ENCODE measurements around the gene TM4SF4.
A peak's percentile ranks its signal among the peaks of the same experiment; 100 is the strongest.

TM4SF4 gene

DNA sequence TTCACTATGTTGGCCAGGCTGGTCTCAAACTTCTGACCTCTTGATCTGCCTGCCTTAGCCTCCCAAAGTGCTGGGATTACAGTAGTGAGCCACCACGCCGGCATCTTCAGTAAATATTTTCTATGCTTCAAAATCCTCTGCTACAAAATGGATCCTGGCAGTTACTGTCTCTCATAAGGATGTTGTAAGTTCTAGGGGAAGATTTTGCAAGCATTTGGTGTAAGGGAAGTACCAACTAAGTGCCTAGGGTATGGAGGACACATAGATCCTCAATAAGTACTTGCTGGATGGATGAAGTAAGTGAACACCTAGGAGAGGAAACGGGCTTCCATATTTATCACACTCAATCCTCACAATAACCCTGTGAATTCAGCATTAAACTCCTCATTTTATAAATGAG lies 6.6 kb downstream of the TM4SF4 start:
- FAIRE-seq (no peak), DNase-seq (ENCODE audit: low spot score) (no peak)

DNA sequence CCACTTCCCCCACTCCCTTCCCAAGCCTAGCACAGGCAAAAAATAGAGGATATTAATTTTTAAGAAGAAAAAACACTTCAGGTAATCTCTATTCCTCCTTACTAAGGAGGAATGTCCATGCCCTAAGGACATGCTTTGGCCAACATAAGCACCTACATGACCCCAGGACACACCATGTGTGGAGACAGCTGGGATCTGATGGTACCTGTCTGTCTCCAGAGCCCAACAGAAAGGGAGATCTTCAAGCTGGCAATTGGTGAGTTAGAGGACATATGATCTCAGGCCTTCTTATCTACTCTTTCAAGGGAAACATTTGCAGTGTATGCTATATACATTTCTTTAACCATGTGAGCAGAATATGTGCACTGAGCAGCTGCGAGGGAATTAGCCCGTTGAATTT lies 7.0 kb downstream of the TM4SF4 start:
- no peak for DNase-seq (ENCODE audit: low spot score)
- no peak for FAIRE-seq

DNA sequence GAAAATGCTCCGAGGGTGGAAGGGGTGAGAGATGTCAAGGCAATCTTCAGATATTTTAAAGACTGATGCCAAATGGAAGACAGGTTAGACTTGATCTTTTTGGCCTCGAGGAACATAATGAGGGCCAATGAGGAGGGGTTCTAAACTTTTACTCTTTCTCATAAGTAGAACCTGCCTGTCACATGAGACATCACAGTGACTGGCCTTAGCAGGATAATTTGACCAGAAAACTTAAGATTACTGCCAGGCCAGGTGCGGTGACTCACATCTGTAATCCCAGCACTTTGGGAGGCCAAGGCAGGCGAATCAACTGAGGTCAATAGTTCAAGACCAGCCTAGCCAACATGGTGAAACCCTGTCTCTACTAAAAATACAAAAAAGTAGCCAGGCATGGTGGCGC lies 12.2 kb downstream of the TM4SF4 start:
- no peak for DNase-seq (ENCODE audit: low spot score)
- no peak for FAIRE-seq

DNA sequence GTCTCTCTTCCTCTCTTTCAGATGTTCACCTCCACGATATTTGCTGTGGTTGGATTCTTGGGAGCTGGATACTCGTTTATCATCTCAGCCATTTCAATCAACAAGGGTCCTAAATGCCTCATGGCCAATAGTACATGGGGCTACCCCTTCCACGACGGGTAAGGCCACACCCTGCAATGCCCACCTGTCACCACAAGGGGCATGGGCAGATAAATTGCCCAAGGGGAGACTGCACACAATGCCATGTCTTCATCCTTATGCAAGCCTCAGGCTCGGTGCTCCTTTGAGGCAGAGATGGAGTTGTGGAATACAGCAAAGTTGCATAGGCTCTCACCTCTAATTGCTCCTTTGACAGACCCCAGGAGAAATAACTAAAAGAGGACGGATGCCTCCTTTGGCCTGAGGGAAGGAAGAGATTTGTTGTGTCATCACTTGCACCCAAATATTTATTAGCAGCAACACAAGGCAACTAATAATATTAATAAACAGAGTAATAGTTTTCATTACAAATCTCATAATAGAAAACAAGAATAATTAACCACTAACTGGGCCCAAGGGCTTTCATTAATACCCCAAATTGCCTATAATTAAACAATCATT lies 13.2 kb downstream of the TM4SF4 start:
- no peak for DNase-seq (ENCODE audit: low spot score)
- no peak for FAIRE-seq

DNA sequence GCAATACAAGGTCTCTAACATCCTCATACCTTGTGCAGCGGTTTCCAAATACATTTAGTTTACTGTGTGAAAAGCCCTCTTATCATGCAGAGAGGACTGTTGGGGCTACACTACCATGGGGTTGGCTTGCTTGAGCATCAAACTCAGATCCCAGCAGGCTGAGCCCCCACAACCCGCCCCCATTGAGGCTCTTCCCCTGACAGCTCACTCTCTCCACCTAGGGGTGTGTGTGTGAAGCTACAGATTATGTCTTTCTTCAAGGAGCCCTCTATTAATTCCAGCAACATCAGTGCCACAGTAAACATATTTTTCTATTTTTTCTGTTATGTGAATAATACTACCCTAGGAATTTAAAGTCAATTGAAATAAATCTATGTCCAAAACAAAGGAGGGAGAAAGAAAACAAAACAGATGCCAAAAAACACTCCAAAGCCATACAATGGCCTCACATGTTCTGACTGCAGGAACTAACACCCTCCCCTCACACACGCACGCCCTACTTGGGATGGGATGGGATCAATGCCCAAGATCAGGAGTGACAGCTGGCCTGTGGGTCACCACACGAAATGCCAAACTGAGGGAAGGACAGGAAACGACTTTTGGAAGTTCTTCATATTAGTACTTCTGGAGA lies 14.7 kb downstream of the TM4SF4 start:
- FAIRE-seq (no peak), DNase-seq (ENCODE audit: low spot score) (no peak)

DNA sequence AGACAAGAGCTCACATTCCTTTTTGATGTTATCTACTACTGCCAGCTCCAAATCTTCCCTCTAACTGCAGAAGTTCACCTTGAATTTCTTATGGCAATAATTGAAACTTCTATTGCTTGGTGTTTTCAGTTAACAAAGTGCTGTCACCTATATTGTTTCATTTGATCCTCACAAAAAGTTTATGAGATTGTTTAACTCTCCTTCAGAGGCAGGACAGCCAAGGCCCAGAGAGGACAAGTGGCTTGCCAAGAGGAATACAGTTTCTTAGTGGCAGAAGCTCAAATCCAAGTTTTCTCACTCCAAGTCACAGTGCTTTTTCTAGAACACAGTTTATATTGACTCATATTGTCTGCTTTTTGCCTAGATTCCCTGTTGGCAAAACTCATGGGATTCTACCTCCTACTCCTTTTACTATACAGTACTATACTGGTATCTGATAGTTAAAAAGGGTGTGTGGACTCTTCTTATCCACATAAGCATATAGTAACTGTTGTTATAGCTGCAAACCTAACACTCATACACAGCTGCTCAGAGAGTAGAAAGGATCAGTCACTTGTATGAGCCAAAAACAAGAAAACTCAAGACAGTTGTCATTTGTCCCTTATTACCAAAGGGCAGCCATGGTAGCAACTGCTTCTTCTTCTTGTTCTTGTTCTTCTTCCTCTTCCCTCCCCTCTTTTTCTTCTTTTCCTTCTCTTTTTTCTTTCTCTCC lies 15.9 kb downstream of the TM4SF4 start:
- FAIRE-seq: no peak
- DNase-seq (ENCODE audit: low spot score): no peak

DNA sequence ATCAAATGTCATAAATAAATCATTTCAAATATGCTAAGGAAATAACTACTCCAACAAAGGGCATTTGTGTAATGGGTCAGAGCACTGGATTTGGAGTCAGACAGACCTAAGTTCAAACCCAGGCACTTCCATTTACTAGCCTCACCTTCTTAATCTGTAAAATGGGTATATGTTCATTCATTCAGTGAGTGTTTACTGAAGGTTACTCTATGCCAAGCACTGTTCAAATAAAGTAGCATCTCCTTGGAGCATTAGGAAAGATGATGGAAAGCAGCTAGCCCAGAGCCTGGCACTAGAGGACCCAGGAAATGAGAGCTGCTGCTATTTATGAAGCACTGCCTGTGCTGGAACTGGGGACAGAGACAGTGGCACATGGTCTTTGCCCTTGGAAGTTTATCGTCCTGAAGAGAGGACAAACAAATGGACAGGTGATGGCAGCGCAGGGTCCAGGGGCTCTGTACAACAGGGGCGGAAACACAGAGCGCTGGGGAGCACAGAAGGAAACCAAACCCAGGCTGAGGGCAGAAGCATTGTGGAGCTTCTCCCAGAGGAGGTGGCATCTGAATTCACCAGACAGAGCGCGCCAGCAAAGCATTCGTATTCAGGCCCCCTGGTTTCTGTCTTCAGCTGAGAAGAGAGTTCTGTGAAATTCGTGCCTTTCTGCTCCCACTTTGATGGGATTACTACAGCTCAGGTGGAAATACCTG lies 19.0 kb downstream of the TM4SF4 start:
- DNase-seq (ENCODE audit: low spot score): no peak
- no peak for FAIRE-seq

DNA sequence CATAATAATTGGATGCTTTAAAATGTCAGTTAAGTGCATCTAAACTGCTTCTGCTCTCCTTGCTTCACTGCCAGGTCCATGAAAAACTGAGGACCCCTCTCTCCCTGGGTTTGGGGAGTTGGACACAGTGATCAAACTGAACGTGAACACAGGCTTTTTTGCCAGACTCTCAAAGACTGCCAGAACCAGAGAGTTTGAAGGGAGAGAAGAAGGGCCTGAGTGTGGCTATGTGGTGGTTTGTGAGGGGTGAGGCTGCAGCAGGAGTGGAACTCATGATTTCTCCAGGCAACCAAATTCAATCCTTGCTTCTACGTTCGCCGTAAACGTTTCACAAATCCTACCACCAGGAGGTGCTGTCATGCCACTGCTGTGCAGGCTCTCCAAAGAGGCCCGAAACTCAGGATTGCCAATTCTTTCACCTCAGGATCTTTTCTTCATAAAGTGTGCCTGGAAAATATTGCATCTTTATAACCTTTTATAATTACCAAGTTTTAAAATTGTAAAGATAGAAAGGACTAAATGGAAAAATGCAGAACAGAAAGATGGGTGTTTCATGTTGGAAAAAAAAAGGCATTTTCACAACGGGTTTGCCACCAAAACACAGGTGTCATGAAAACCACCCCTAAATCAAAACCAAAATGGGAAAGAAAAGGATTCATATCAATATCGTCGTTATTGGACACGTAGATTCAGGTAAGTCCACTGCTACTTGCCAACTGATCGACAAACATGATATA lies 19.7 kb downstream of the TM4SF4 start:
- FAIRE-seq (no peak), DNase-seq (ENCODE audit: low spot score) (peak; percentile 16)

DNA sequence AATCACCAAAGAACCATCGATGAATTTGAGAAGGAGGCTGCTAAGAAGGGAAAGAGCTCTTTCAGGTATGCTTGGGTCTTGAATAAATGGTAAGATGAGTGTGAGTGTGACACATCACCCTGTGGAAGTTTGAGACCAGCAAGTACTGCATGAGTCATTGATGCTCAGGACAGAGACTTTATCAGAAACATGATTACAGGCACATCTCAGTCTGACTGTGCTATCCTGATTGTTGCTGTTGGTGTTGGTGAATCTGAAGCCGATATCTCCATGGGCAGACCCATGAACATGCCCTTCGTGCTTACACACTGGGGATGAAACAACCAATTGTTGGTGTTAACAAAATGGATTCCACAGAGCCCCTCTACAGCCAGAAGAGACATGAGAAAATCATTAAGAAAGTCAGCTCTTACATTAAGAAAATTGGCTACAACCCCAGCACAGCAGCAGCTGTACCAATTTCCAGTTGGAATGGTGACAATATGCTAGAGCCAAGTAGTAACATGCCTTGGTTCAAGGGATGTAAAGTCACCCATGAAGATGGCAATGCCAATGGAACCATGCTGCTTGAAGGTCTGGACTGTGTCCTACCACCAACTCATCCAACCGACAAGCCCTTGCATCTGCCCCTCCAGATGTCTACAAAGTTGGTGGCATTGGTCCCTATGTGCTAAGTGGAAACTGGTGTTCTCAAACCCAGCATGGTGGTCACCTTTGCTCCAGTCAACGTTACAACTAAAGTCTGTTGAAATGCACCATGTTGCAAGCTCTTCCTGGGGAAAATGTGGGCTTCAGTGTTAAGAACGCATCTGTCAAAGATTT lies 20.5 kb downstream of the TM4SF4 start:
- peak; percentile 76 for FAIRE-seq
- peak; percentile 76 for DNase-seq (ENCODE audit: low spot score)

DNA sequence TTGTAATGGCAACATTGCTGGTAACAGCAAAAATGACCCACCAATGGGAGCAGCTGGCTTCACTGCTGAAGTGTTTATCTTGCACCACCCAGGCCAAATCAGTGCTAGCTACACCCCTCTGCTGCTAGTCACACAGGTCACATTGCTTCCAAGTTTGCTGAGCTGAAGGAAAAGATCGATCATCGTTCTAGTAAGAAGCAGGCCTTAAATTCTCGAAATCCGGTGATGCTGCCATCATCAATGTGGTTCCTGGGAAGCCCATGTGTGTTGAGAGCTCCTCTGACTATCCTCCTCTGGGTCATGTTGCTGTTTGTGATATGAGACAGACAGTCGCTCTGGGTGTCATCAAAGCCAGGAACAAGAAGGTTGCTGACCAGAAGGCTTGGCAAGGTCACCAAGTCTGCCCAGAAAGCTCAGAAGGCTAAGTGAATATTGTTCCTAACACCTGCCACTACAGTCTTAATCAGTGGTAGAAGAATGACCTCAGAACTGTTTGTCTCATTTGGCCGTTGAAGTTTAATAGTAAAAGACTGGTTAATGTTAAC lies 21.2 kb downstream of the TM4SF4 start:
- DNase-seq (ENCODE audit: low spot score) (no peak), FAIRE-seq (no peak)

DNA sequence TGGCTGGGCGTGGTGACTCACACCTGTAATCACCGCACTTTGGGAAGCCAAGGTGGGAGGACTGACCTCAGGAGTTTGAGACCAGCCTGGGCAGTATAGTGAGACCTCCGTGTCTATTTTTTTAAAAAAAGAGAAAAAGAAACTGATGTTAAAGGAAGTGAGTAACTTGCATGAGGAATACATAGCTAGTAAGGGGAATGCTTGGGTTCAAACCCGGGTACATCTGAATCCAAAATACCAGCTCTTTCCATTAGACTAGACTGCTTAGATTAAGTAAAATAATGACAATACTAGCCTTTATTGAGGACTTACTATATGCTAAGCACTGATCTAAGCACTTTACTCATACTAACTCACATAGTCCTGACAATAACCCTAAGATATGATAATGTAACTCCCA lies 22.4 kb downstream of the TM4SF4 start:
- DNase-seq (ENCODE audit: low spot score) (no peak), FAIRE-seq (no peak)

DNA sequence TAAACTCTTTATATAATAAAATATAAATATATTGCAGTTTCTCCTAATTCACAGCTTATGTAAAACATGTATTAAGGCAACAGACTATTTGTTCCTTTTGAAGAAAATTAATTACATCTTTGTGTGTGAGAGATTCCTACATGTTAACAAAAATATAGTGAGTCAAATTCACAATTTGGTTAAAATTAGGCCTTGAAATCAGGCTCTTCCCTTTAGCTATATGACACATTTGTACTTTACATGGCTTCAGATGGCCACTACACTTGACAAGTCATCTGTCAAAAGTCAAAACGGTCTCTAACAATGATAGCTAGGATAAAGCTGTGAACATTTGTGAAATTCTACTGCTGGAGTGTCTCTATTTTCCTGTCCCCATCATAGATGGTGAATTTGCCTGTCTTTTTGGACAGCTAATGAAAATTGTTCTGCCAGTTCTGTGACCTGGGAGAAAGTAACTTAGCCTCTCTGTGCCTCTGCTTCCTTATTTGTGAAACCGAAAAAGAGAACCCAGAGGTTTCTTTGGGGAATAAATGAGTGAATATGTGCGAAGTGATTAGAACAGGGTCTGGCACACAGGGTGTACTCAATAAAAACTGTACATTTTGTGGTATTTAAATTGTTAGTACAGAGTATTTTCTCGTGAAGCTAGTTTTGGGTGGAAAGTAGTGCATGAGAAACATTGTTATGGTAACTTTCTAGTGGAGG lies 23.6 kb downstream of the TM4SF4 start:
- FAIRE-seq (no peak), DNase-seq (ENCODE audit: low spot score) (no peak)

DNA sequence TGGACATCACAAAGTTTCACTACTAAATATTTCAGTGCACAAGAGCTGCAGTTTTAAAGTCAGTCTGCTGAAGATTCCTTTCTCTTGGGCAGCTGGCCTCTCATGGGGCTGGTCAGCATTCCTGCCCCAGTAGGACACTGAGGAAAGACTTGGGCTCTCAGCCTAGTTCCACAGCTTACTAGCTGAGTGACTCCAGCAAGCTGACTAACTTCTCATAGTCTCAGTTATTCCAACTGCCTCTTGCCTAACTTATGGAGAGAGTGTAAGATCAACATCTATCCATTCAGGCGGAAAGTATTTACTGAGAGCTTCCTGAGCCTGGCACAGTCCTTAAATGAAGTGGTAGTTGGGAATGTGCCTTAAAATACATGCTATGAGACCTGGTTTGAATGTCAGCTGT lies 27.0 kb downstream of the TM4SF4 start:
- DNase-seq (ENCODE audit: low spot score) (peak; percentile 88), FAIRE-seq (peak; percentile 84)

DNA sequence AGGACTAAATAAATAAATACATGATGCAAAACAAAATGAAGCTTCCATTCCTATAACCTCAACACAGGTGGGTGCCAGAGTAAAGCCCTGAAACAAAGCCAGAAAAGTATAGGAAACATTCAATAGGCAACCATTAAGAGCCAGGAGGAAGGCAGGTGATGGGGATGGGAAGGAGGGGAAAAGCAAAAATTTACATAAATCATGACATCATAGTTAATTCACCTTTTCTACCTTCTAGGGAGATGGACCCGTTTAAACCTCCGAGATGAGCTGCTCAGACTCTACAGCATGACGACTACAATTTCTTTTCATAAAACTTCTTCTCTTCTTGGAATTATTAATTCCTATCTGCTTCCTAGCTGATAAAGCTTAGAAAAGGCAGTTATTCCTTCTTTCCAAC lies 27.9 kb downstream of the TM4SF4 start:
- DNase-seq (ENCODE audit: low spot score) (no peak), FAIRE-seq (no peak)

DNA sequence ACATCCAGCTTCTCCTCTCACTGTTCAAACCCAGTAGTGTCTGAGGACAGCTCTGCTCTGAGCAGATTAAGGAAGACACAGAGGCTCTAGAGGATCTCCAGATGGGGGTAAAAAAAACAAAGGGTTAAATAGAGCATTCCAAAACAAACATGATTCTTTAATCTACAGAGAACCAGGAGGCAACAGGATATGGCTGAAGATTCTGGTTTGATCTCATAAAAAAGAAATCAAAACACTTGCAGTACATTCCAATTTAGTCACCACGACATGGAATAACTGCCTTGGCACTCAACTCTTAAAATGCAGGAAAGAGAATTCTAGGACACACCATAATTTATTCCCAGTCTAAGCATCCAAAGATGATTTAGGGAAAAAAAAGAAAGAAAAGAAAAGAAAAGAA lies 32.0 kb downstream of the TM4SF4 start:
- FAIRE-seq (no peak), DNase-seq (ENCODE audit: low spot score) (peak; percentile 35)

DNA sequence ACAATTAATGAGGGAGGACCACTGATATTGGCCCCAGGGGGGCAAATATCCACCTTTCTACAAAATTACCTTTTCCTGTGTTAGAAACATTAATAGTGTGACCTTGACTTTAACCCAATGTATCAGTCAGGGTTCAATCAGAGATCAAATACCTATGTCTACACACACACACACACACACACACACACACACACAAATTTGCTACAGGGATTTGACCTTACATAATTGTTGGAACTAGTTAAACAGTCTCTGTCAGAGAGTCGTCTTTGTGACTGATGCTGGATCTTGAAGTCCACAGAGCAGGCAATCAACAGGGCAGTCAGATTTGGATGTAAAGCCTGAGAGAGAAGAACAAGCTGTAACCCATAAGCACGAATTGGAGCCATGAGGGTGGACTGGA lies 32.5 kb downstream of the TM4SF4 start:
- FAIRE-seq: no peak
- no peak for DNase-seq (ENCODE audit: low spot score)

DNA sequence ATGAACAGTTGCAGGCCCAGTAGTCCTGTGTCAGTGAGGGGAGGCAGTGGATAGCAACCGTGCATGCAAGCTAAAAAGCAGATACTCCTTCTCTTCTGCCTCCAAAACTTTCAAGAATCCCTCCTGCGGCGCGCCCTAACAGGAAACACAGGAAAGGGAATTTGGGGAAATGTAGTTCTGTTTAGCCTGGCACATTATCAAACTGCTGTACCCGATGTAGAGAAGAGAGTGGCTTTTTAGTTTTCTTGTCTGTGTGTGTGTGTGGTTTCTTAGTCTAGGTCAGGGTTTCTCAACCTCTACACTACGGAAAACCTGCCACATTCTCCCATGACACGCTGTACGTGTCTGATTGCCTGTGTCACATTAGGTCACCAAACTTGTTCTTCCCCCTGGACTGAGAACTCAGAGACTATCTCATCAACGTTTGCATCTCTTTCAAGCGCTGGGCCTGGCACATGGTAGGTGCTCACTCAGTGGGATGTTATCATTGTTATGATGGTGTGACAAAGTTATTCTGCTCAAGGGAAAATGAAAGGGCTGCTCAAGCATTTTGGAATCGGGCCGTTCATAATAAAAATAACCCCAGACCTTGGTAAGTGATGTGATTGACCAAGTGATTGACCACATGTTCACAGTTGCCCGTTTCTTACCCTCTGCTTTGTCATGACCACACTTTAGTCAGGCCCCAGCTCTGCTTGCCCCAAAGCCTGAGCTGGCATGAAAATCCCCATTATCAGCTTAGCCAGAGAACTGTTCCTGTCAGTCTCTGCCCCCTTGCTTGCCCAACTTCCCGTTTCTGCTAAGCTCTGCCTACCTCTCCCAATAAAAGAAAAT lies 33.2 kb downstream of the TM4SF4 start:
- peak; percentile 66 for DNase-seq (ENCODE audit: low spot score)
- FAIRE-seq: no peak

DNA sequence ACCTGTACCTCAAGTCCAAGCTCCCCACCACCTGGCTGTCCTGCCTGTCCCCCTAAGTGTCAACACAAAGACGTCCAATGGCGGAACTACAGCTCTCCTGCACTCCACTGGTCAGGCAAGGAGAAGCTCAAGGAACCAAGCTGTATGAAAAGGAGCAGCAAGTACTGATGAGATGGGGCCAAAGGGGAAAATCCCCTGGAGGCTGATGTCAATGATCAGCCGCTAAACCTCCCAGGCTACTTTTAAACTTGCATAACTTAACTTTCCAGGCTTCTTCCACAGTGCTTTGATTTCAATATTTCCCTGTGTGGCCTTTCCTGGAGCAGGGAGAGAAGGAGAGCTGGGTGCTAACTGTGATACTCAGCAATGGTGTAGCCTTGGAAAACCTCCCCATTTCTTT lies 35.0 kb downstream of the TM4SF4 start:
- FAIRE-seq (no peak), DNase-seq (ENCODE audit: low spot score) (no peak)

DNA sequence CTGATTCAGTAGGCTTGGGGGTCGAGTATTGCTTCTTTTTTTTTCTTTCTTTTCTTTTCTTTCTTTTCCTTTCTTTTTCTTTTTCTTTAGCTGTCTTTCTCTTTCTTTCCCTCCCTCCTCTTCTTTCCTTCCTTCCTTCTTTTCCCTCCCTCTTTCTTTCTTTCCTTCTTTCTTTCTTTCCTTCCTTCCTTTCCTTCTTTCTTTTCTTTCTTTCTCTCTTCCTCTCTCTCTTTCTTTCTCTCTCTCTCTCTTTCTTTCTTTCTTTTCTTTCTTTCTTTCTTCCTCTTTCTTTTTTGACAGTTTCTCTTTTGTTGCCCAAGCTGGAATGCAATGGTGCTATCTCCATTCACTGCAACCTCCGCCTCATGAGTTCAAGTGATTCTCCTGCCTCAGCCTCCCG lies 36.0 kb downstream of the TM4SF4 start:
- DNase-seq (ENCODE audit: low spot score): no peak
- no peak for FAIRE-seq
